HG03039 (cell line): ENCODE measurements around the gene PRKN.

Source experiments
- ATAC-seq: cut with Tn5 transposase; IDR thresholded peaks from one replicate; pipeline ENCODE4 v1.9.1; 2021; ENCODE audit warnings: mild to moderate bottlenecking, moderate library complexity; ENCODE audit not compliant: unreplicated experiment

Gene PRKN

DNA sequence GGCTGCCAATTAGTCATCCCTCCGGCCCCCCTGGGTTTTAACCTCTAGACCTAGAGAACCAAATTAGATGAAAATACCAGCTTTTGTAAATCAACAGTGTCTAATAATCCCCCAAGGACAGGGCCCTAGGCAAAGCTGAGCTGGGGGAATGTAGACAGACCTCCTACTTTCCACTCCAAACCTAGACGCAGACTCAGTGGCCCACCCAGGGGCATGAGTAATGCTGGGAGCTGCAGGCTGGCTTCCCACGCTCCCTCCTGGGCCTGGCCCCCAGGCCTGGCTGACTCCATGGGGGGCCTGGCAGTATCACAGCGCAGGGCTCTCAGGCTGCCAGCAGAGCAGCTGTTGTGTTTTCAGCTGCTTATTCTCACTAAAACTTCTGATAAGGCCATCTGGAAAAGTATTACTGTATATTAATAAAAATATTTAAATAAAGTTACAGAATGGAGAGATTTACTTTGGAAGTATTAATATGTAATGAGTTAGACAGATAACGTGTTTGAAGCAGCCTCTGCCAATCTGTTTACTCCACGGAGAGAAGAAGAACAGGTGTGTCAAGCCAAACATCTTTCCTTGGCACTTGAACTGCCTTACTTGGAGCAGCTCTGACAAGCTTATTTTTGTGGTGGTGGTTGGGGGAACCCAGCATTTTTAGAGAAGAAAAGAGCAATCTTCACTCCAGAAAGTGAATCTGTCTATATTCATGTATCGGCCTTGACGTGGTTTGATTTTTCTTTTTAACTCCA lies 1309.7 kb downstream of the PRKN start:
- no peak for ATAC-seq

DNA sequence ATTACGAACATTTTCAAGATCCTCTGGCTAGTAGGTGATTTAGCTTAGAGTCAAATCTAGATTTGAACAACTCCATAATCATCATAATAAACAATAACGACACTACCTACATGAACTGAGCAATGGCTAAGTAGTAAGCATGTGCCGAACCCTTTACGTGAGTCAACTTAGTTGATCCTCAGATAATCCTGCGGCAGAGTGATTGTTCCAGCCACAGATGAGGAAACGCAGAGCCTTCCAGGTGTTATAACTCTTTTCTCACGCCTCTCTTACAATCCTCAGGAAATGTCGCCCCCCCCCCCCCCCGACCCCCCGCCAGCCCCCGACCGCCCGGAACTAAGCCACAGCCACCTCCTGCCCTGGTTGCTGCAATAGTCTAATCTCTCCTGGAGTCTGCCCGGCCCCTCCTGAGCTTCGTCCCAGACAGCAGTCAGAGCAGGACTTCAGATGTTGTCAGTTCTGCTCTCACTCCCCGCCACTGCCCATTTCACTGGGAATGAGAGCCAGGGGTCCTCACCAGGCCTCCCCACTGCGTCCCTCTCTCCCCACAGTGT lies 1312.2 kb downstream of the PRKN start:
- no peak for ATAC-seq

DNA sequence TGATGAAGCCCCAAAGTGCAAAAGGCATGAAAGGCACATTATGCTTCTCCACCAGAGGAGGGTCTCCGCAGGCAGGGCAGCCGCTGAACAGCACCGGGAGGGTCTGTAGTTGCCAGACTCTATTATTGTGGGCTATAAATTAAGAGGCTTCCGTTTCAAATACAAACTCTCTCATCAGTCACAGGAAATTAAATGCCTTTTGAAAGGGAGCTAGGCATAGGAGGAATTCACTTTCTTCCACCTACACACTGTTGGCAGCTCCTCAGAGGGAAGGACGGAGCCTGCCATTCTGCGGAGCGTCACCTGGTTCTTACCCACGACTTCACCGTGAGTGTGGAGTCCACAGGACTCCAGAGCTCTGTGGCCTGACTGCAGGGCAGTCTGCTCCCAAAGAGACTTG lies 1312.9 kb downstream of the PRKN start:
- no peak for ATAC-seq

DNA sequence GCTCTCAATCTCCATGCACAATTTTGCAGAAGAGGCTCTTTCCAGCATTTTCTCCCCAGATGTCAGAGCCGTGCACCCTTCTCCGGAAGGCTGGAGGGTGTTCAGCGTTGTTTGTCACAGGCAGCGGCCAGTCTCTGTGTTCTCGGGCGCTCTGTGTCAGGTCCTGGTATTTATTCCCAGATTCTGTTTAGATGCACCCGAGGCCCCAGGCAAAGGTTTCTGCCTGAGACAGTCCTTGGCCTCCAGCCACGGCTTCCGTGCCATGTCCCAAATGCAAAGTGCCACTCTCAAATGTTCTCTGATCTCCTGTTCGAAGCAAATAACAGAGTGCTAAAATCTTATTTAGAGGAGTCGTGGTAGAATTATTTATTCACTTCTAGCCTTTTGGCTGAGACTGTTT lies 1313.4 kb downstream of the PRKN start:
- no peak for ATAC-seq

DNA sequence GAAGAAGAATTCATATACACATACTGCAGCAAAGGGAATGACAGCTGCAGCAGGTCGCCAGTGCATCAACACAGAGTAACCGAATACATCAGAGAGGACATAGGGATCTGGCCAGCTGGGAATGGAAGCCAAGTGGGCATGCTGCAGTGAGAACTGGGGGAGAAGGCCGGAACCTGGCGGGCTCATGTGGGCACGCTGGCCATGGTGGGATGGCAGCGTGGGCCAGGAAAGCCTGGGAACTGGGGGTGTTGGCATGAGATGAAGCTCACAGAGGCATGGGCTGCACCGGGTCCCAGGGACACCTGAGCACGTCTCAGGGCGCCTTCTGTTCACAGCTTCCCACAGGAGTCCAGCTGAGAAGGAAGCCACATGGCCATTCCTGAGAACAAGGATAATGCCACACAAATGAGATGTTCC lies 1314.2 kb downstream of the PRKN start:
- ATAC-seq, result no peak

DNA sequence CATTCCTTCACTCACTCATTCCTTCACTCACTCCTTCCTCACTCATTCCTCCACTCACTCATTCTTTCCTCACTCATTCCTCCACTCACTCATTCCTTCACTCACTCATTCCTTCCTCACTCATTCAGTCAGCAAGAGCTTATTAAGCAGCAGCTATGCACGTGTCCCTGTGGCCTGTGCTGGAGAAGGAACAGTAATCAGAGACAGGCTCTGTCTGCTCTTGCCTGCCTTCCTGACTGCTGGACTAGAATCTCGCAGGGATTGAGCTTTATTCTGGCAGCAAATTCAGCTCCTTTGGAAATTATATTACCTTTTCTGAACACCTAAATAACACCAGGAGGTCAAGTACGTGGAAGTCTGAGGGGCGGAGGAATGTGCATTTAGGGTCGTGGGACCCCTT lies 1314.8 kb downstream of the PRKN start:
- no peak for ATAC-seq

DNA sequence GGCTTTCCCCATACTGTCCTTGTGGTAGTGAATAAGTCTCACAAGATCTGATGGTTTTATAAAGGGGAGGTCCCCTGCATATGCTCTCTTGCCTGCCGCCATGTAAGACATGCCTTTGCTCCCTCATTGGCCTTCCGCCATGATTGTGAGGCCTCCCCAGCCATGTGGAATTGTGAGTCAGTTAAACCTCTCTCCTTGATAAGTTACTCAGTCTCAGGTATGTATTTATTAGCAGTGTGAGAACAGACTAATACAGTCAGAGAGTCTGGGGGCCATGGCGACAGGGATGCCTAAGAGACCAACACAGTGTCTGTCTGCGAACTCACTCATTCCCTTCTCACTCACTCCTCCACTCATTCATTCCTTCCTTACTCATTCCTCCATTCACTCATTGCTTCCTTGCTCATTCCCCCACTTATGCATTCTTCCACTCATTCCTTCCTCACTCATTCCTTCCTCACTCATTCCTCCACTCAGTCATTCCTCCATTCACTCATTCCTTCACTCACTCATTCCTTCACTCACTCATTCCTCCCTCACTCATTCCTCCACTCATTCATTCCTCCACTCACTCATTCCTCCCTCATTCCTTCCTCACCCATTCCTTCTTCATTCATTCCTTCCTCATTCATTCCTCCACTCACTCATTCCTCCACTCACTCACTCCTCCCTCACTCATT lies 1316.2 kb downstream of the PRKN start:
- ATAC-seq, result no peak

DNA sequence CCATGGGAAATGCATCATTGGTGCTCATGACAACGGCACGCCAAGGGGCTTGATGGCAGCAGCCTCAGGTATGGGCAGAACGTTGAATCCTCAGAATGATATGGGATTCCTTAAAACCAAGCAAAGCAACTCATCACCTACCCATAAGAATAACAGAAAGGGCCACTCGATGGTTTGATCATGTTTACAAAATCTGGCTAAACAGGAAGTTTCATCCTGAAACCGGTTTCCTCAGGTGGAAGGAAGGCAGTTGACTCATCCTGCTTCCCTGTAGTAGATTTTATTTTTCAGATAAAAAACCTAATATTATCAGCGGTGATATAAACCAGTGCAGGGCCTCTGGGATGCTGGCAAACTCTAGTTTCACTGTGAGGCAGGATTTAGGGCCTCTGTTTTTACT lies 1316.8 kb downstream of the PRKN start:
- no peak for ATAC-seq

DNA sequence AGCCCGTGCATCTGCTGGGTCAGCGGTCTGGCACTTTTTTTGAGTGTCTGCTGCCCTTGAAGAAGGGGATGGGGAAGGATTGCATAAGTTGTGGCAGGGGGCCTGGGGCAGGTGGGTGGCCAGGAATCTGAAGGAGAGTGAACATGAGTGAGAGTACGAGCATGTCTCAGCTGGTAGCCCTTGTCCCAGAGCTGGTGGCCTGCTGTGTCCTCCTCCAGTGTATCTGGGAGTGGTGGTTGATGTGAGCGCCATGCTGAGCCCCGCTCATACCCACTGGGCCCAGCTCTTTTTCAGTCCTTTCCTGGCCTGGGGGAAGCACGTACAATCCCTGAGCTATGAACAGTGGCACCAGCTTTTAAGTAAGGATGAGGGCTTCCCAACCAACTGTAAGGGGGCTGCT lies 1317.5 kb downstream of the PRKN start:
- ATAC-seq, result no peak

DNA sequence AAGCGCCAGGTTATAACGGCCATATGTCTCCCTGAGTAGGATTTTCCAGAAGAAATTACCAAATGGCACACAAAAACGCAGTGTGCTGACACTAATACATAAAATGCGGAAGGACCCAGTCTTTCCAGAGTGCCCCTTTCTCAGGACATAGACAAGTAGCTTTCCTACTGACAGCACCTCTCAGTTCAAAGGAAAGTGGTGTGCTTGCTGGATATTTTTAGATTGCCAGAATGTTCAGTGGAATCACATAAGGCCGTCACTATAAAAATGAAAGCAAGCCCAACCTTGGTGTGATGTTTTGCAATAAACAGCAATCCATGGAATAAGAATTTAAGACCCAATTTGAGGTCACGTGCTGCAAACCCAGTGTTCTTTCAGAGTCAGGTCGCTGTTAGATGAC lies 1318.2 kb downstream of the PRKN start:
- ATAC-seq, result no peak

DNA sequence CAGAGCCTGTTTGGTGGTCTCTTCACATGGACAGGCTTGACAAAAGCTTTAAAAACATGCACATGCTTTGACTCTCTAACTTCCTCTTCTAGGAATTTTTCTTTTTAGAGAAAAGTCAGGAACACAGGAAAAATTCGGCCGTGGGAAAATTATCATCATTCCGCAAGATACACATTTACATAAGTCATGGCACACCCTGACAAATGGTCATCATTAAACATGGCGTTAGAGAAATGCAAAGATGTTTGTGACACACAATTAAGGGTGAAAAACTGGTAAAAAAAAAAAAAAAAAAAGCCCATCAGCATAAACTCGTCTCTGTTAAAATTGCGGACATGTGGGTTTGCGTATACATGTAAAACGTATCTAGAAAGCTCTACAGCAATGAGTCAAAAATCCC lies 1319.5 kb downstream of the PRKN start:
- no peak for ATAC-seq

DNA sequence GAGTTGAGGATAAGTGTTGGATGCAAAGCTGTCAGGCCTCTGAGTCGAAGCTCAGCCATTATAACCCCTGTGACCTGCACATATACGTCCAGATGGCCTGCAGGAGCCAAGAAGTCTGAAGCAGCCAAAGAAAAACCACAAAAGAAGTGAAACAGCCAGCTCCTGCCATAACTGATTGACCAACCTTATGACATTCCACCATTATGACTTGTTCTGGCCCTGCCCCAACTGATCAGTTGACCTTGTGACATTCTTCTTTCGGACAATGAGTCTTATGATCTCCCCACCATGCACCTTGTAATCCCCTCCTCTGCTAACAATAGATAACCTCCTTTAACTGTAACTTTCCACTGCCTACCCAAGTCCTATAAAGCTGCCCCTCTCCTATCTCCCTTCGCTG lies 1320.0 kb downstream of the PRKN start:
- no peak for ATAC-seq

DNA sequence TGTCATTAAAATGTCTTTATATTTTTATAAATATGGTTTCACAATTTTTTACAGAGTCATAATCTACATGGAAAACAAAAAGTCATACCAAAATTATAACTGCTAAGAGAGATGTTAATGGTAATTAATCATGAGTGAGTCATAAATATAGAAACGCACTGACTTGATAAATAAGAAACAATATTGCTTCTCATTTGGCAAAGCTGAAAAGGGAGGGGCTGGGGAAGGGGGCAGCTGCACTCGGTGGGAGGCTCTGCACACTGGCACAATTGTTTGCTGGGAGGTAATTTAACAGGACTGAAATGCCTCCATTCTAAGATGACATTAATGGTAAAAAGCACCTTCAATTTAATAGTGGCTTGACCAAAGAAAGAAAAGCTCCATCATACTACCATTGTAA lies 1320.5 kb downstream of the PRKN start:
- ATAC-seq, result no peak

DNA sequence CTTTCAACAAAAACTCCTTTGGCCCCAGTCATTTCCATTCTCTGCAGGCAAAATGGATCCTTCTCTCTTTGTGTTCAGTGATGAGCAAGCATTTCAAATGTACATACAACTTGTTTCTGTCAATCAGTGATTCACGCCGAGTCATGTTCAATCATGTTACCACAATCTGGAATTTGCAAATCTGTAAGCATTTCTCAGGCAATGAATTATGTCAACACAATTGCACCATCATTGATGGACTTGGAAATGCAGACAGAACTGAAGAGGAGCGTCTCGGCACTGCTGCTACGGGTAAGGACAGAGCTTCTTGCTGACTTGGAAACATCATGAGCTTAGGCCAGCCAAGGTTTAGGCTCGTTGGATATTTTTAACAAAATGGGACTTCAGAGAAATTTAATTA lies 1320.9 kb downstream of the PRKN start:
- no peak for ATAC-seq

DNA sequence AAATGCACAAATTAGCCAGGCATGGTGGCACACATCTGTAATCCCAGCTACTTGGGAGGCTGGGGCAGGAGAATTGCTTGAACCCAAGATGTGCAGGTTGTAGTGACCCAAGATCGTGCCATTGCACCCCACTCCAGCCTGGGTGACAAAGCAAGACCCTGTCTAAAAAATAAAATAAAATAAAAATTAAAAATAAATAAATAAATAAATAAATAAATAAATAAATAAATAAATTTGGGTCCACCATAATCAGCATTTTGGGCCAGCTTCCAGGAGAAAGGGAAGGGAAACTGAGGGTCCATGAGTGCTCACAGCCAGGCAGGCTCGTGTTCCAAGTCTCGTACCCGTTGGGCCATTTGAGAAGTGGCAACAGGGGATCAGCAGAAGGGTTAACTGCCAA lies 1322.1 kb downstream of the PRKN start:
- ATAC-seq, result no peak

DNA sequence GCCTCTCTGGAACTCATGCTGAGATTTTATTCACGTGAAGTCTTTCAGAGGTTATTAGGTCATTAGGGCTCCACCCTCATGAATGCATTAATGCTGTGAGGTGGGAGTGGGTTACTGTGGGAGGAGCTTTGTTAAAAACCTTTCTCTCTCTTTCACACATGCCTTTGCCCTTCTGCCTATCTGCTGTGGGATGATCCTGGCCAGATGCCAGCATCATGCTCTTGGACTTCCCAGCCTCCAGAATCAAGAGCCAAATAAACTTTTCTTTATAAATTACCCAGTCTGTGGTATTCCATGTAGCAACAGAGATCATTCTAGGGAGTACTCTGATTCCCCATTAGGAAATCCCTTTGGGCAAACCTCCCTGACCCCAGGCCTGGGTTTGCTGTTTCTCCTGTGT lies 1323.8 kb downstream of the PRKN start:
- ATAC-seq, result no peak

DNA sequence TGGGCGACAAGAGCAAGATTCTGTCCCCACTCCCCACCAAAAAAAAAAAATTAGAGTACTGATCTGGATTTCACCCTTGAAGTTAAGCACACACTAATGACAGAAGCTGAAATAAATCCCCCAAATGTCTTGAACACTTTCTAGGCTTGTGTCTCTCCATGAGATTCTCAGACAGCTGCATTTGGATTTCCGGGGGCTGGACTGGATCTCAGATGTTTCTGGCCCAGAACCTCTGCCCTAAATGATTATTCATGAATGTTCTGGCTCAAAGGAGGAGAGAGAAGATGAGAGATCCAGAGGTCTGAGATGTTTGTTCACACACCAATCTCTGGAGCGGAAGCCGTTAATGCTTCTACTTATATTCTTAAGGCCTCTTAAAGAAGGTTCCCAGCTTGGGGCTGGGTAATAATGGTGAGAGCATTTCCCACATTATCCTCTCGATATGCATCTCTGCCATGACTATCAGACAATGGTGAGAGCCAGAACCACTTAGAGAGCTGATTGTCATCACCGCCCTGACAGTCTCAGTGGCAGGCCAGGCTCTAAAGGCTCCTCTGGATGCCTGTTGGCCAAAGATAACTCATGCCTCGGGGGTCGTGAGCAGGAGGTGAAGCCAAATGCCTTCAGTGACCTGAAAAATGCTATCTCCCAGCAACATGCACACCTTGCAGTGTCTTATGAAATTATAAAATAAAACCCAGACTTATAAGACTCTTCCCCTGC lies 1325.8 kb downstream of the PRKN start:
- no peak for ATAC-seq

DNA sequence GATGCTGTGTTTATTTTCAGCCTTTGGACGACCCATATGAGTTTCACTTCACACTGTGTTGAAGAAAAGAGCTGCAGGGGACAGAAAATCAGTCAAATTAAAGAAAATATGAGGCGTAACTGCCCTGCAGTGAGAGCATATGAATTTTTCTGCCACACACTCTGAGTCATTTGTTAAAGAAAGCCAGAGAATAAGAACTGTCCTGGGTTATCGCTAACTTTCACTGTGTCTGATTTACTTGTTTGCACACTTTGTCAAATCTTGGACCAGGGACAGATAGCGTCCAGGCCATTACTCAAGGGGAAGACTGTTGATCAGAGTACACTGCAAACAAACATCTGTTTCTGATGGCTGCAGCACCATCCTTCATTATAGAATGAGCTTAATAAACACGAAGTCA lies 1326.9 kb downstream of the PRKN start:
- no peak for ATAC-seq

DNA sequence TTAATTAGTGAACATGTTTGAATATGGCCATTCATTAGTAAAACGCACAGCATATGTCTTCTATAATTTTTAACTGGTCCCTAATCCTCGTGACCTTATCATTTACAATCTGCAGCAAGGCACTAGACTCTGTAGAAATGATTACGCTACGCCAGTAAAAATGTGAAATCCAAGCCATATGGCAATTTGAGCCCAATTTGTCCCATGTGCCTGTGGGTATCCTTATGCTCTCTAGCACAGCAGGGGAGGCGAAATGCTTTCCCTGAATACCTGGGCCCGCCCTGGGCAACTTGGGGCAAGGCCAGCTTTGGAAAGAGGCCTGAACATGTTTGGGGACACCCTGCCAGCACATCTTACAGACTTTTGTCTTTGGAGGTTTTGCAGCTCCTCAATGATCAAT lies 1331.0 kb downstream of the PRKN start:
- ATAC-seq, result no peak

DNA sequence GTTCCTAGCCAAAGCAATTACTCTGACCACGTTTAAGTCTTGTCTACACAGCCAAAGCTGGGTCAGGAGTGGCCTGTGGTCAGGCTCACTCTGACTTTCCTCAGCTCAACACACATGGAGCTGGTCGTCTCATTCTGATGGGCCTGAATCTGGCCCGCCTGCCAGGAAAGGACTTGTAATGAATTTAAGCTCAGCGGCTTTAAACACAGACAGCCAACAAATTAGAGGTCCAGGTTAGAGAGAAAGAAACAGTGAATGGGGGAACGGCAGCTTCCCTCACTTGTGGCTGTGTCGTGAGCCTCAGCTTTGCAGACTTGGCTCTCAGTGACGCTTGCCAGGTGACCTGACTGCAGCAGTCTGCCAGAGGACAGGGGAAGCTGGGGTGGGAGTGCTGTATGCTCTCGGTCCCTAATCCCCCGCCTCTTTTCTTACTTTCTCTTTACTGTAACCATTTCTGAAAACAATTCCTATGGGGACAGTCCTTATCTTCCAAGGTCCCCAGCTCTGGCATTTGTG lies 1331.8 kb downstream of the PRKN start:
- ATAC-seq, result no peak

DNA sequence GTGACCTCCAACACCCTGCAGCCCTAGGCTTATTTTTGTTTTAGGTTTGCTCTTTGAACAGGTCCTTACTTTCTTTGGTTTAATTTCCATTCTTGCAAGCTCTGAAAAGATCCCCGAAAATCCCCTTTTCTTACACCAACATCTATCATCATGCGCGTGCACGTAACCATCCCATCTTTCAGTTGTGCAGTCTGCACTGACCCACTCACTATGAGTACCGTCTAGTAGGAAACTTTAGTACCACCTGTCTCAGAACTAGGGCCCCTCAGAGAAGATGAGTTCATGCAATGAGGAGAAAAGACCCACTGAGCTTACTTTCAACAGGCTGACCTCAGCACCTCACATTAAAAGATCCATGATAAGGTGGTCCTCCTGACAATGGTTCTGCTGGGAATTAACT lies 1333.1 kb downstream of the PRKN start:
- no peak for ATAC-seq
